HG03280 (cell line): ENCODE results near the gene PRKCZ.

Experiments used
- ATAC-seq: cut with Tn5 transposase; IDR thresholded peaks from one replicate; pipeline ENCODE4 v1.9.1; 2021; ENCODE audit warnings: mild to moderate bottlenecking, moderate library complexity; ENCODE audit not compliant: unreplicated experiment

The PRKCZ gene

GRCh38 chr1:2151911-2152310, 101.7 kb downstream of the PRKCZ start:
- no peak for ATAC-seq

- ATAC-seq, result no peak
Observed at GRCh38 chr1:2152954-2153353, 102.7 kb downstream of the PRKCZ start.

- no peak for ATAC-seq
Observed at GRCh38 chr1:2154022-2154421, 103.8 kb downstream of the PRKCZ start.

GRCh38 chr1:2155147-2155598, 105.0 kb downstream of the PRKCZ start:
- ATAC-seq, result no peak

- ATAC-seq, result no peak
Observed at GRCh38 chr1:2155788-2156187, 105.6 kb downstream of the PRKCZ start.

GRCh38 chr1:2156866-2157265, 106.7 kb downstream of the PRKCZ start:
- ATAC-seq, result no peak

- no peak for ATAC-seq
Observed at GRCh38 chr1:2157856-2158255, 107.6 kb downstream of the PRKCZ start.

GRCh38 chr1:2158272-2158671, 108.1 kb downstream of the PRKCZ start:
- ATAC-seq, result no peak

- ATAC-seq, result no peak
Observed at GRCh38 chr1:2159124-2159523, 108.9 kb downstream of the PRKCZ start.

- ATAC-seq, result no peak
Observed at GRCh38 chr1:2160451-2161300, 110.5 kb downstream of the PRKCZ start.

- ATAC-seq, result no peak
Observed at GRCh38 chr1:2163205-2163604, 113.0 kb downstream of the PRKCZ start.

GRCh38 chr1:2165646-2166045, 115.4 kb downstream of the PRKCZ start:
- no peak for ATAC-seq

GRCh38 chr1:2166254-2166653, 116.0 kb downstream of the PRKCZ start:
- no peak for ATAC-seq

GRCh38 chr1:2166695-2167094, 116.5 kb downstream of the PRKCZ start:
- ATAC-seq, result no peak

- ATAC-seq, result no peak
Observed at GRCh38 chr1:2168090-2168489, 117.9 kb downstream of the PRKCZ start.

- no peak for ATAC-seq
Observed at GRCh38 chr1:2168535-2168934, 118.3 kb downstream of the PRKCZ start.

- ATAC-seq, result no peak
Observed at GRCh38 chr1:2169200-2169836, 119.1 kb downstream of the PRKCZ start.

- no peak for ATAC-seq
Observed at GRCh38 chr1:2170211-2170610, 120.0 kb downstream of the PRKCZ start.

- ATAC-seq, result no peak
Observed at GRCh38 chr1:2172012-2172411, 121.8 kb downstream of the PRKCZ start.

GRCh38 chr1:2172551-2173146, 122.4 kb downstream of the PRKCZ start:
- ATAC-seq, result no peak

- no peak for ATAC-seq
Observed at GRCh38 chr1:2173546-2174347, 123.5 kb downstream of the PRKCZ start.
